OCI-LY7 (cell line): ENCODE data around the gene GPR89B. TPM values are rescaled to one million over a fixed set of nuclear protein-coding genes. Genes with fewer than 3 reads are reported as not detected.
"Not testable (repeated sequence)": the region's sequence is repeated elsewhere in the genome, so short reads cannot be mapped to it uniquely, and the experiment has no call there.

Source experiments
- BruUV-seq: library from RNA; stranded (reverse); fragments of 400-500 nt; replicated peaks from 2 replicates; lab custom pipeline; 2021; lab: Mats Ljungman, UMichigan
- CTCF ChIA-PET: fragments of 300-600 bp; sonication (Branson Sonifier 250); formaldehyde crosslinking; loops from one replicate; lab custom pipeline; 2022; ENCODE audit warnings: antibody characterized with exemption; ENCODE audit not compliant: unreplicated experiment; lab: Charles Lee
- POLR2A ChIA-PET: fragments of 300-600 bp; sonication (Branson Sonifier 250); formaldehyde crosslinking; loops from one replicate; lab custom pipeline; 2022; ENCODE audit warnings: antibody characterized with exemption; lab: Charles Lee
- DNase-seq: peaks from one replicate; pipeline ENCODE4 v3.0.0-alpha.2; 2015; ENCODE audit warnings: low spot score
- H2AFZ ChIP-seq: fragments of 200-600 bp; sonication (generic), shearing (Covaris generic); 2 replicates; pipeline ENCODE4 v1.6.1; 2014; ENCODE audit warnings: mild to moderate bottlenecking, antibody characterized with exemption, low read length, moderate library complexity
- H3K27ac ChIP-seq: fragments of 200-600 bp; sonication (generic); 2 replicates; pipeline ENCODE4 v1.5.1; 2014; ENCODE audit warnings: mixed run types, low read depth, mild to moderate bottlenecking, moderate library complexity, low read length, inconsistent platforms; ENCODE audit not compliant: poor library complexity, severe bottlenecking
- H3K36me3 ChIP-seq: fragments of 200-600 bp; sonication (generic); 2 replicates; pipeline ENCODE4 v1.6.1; 2014; ENCODE audit warnings: mild to moderate bottlenecking, antibody characterized with exemption, low read length, moderate library complexity, mixed read lengths; ENCODE audit not compliant: insufficient read depth
- H3K4me1 ChIP-seq: fragments of 200-600 bp; sonication (generic); 2 replicates; pipeline ENCODE4 v1.5.1; 2014; ENCODE audit warnings: mild to moderate bottlenecking, low read length; ENCODE audit not compliant: insufficient read depth, poor library complexity, severe bottlenecking
- H3K4me2 ChIP-seq: fragments of 200-600 bp; sonication (generic); 2 replicates; pipeline ENCODE4 v1.6.1; 2014; ENCODE audit warnings: mild to moderate bottlenecking, low read length
- H3K4me3 ChIP-seq: fragments of 200-600 bp; sonication (generic); 2 replicates; pipeline ENCODE4 v1.5.1; 2014; ENCODE audit warnings: mild to moderate bottlenecking, low read depth, low read length; ENCODE audit not compliant: poor library complexity, severe bottlenecking
- H3K79me2 ChIP-seq: fragments of 200-600 bp; sonication (generic); 2 replicates; pipeline ENCODE4 v1.6.1; 2016; ENCODE audit warnings: low read depth, mild to moderate bottlenecking, low read length, moderate library complexity, mixed read lengths; ENCODE audit not compliant: insufficient read depth
- H3K9me2 ChIP-seq: fragments of 200-600 bp; sonication (generic); 2 replicates; pipeline ENCODE4 v1.6.1; 2016; ENCODE audit warnings: mild to moderate bottlenecking, low read length, mixed read lengths; ENCODE audit not compliant: insufficient read depth
- H3K9me3 ChIP-seq: fragments of 200-600 bp; sonication (generic); 2 replicates; pipeline ENCODE4 v1.6.1; 2014; ENCODE audit warnings: mild to moderate bottlenecking, mixed run types, low read length, mixed read lengths
- H4K20me1 ChIP-seq: fragments of 200-600 bp; sonication (generic); 2 replicates; pipeline ENCODE4 v1.6.1; 2014; ENCODE audit warnings: mild to moderate bottlenecking, antibody characterized with exemption, low read length, moderate library complexity, mixed read lengths; ENCODE audit not compliant: insufficient read depth
- intact Hi-C: fragments of 100-400 bp; cut with micrococcal nuclease; formaldehyde crosslinking; loops from one replicate; pipeline ENCODE4 v1.10.0; 2022; ENCODE audit not compliant: unreplicated experiment
- total RNA-seq, 2 experiments: library from RNA; depleted of rRNA in 1 of 2; stranded (reverse); fragments of >200 nt in 1 of 2; shearing (Covaris generic) in 1 of 2; gene quantifications; 2 replicates each; pipeline ENCODE4 v1.2.3, GENCODE V29; 2014 to 2022

Gene GPR89B
- total RNA-seq, 2 experiments from 2014 or later = 15.8 to 26.8 TPM

GRCh38 chr1:147966657-147967056, 38.4 kb downstream of the GPR89B start:
- intact Hi-C loops, H3K4me3 ChIP-seq, H3K79me2 ChIP-seq, H4K20me1 ChIP-seq, H3K27ac ChIP-seq, H3K4me1 ChIP-seq, POLR2A ChIA-PET, H3K9me3 ChIP-seq, CTCF ChIA-PET, H3K9me2 ChIP-seq, H3K36me3 ChIP-seq, H2AFZ ChIP-seq, BruUV-seq, H3K4me2 ChIP-seq, DNase-seq: not testable (repeated sequence)

DNA sequence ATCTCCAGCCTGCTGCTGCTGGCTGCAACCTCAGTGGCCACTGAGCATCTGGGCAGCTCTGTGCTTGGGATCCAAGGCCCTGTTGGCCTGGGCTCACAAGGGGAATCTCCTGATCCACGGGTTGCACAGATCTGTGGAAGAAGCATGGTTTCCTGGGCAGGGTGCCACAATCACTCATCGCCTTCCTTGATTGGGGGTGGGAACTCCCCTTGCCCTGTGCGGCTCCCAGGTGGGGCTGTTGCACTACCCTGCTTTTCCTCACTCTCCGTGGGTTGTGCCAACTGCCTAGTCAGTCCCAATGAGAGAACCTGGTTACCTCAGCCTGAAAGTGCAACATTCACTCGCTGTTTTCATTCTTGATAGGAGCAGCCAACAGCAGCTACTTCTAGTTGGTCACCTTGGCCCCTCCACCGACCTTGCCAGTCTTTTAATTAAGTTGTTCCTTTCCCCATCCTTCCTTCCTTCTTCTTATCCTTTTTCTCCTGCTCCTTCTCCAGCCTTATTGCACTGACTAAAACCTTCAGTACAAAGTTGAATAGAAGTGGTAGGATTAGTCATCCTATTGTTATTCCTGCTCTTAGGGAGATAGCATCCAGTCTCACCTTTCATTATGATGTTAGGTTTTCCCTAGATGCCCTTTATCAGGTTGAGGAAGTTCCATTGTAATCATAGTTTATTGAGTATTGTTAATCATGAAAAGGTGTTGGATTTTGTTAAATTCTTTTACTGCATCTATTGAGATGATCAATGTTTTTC, 50.9 kb downstream of the GPR89B start:
- H3K4me3 ChIP-seq, CTCF ChIA-PET, H3K27ac ChIP-seq, H3K4me2 ChIP-seq, H4K20me1 ChIP-seq, H3K9me2 ChIP-seq, H3K9me3 ChIP-seq, DNase-seq, H2AFZ ChIP-seq, H3K36me3 ChIP-seq, BruUV-seq, H3K79me2 ChIP-seq, H3K4me1 ChIP-seq, POLR2A ChIA-PET, intact Hi-C loops: not testable (repeated sequence)

GRCh38 chr1:147985374-147985773, 57.2 kb downstream of the GPR89B start:
- DNase-seq, POLR2A ChIA-PET, BruUV-seq: not testable (repeated sequence)

GRCh38 chr1:147987893-147988292, 59.7 kb downstream of the GPR89B start:
- BruUV-seq, H3K27ac ChIP-seq, DNase-seq, H4K20me1 ChIP-seq, H3K36me3 ChIP-seq, H3K4me1 ChIP-seq, POLR2A ChIA-PET, H3K9me2 ChIP-seq, H3K79me2 ChIP-seq, CTCF ChIA-PET, intact Hi-C loops, H3K9me3 ChIP-seq, H2AFZ ChIP-seq, H3K4me3 ChIP-seq, H3K4me2 ChIP-seq: not testable (repeated sequence)

More at GRCh38 chr1:147985374-147985773, 57.2 kb downstream of the GPR89B start:
- H3K4me1 ChIP-seq, H3K79me2 ChIP-seq, H3K27ac ChIP-seq, H3K36me3 ChIP-seq, H4K20me1 ChIP-seq, H3K4me2 ChIP-seq, H3K9me3 ChIP-seq, CTCF ChIA-PET, intact Hi-C loops, H2AFZ ChIP-seq, H3K9me2 ChIP-seq, H3K4me3 ChIP-seq: not testable (repeated sequence)

- intact Hi-C loops, H3K27ac ChIP-seq, BruUV-seq, H3K4me3 ChIP-seq, H2AFZ ChIP-seq, H3K9me3 ChIP-seq, DNase-seq, CTCF ChIA-PET, POLR2A ChIA-PET, H3K36me3 ChIP-seq, H3K4me2 ChIP-seq, H4K20me1 ChIP-seq, H3K79me2 ChIP-seq, H3K9me2 ChIP-seq, H3K4me1 ChIP-seq: not testable (repeated sequence)
These were observed 64.7 kb downstream of the GPR89B start for GRCh38 chr1:147992916-147993315.

- H3K9me2 ChIP-seq, intact Hi-C loops, H4K20me1 ChIP-seq, H3K4me3 ChIP-seq, POLR2A ChIA-PET, H3K36me3 ChIP-seq, BruUV-seq, H3K9me3 ChIP-seq, H3K4me1 ChIP-seq, CTCF ChIA-PET, H3K4me2 ChIP-seq, H3K79me2 ChIP-seq, H2AFZ ChIP-seq, H3K27ac ChIP-seq, DNase-seq: not testable (repeated sequence)
These were observed 65.2 kb downstream of the GPR89B start for GRCh38 chr1:147993400-147993799.
